SK-N-MC (cell line): ENCODE measurements around the gene ESR1.

Experiments used
- EZH2 ChIP-seq: fragments of 200-600 bp; sonication (generic); IDR thresholded peaks from one replicate; pipeline ENCODE4 v1.6.1; 2017; ENCODE audit warnings: antibody characterized with exemption
- POLR2AphosphoS5 ChIP-seq: IDR thresholded peaks from 2 replicates; pipeline ENCODE4 v1.6.1; 2012; ENCODE audit warnings: mild to moderate bottlenecking, low read depth, low read length, borderline replicate concordance

GRCh38 chr6:151975795-151976194 is 168.3 kb downstream of the ESR1 start:
- TF ChIP-seq POLR2AphosphoS5 (no peak), EZH2 (no peak)
